ENCODE results near the gene IL1RAPL1.
"Not testable (repeated sequence)": the region's sequence is repeated elsewhere in the genome, so short reads cannot be mapped to it uniquely, and the experiment has no call there.

IL1RAPL1 gene

GRCh38 chrX:28638775-28639174 lies 51.5 kb downstream of the IL1RAPL1 start:
- DNase-seq, result no peak

GRCh38 chrX:28639451-28639850 lies 52.2 kb downstream of the IL1RAPL1 start:
- no peak for DNase-seq

GRCh38 chrX:28649541-28649940 lies 62.3 kb downstream of the IL1RAPL1 start:
- no peak for DNase-seq

GRCh38 chrX:28651186-28651585 lies 63.9 kb downstream of the IL1RAPL1 start:
- DNase-seq, result no peak

GRCh38 chrX:28659269-28659668 lies 72.0 kb downstream of the IL1RAPL1 start:
- DNase-seq, result peak; percentile 19

GRCh38 chrX:28665778-28666177 lies 78.5 kb downstream of the IL1RAPL1 start:
- no peak for DNase-seq

- no peak for DNase-seq
Measured at GRCh38 chrX:28668303-28668702, 81.1 kb downstream of the IL1RAPL1 start.

- DNase-seq, result no peak
Measured at GRCh38 chrX:28668957-28669356, 81.7 kb downstream of the IL1RAPL1 start.

- no peak for DNase-seq
Measured at GRCh38 chrX:28670074-28670473, 82.8 kb downstream of the IL1RAPL1 start.

- DNase-seq, result no peak
Measured at GRCh38 chrX:28675173-28675572, 87.9 kb downstream of the IL1RAPL1 start.

GRCh38 chrX:28693101-28693500 lies 105.9 kb downstream of the IL1RAPL1 start:
- no peak for DNase-seq

- DNase-seq, result peak; percentile 17
Measured at GRCh38 chrX:28697732-28698131, 110.5 kb downstream of the IL1RAPL1 start.

GRCh38 chrX:28701222-28701621 lies 114.0 kb downstream of the IL1RAPL1 start:
- no peak for DNase-seq

- no peak for DNase-seq
Measured at GRCh38 chrX:28706964-28707363, 119.7 kb downstream of the IL1RAPL1 start.

GRCh38 chrX:28709421-28709820 lies 122.2 kb downstream of the IL1RAPL1 start:
- DNase-seq, result no peak

GRCh38 chrX:28717864-28718263 lies 130.6 kb downstream of the IL1RAPL1 start:
- no peak for DNase-seq

- DNase-seq, result no peak
Measured at GRCh38 chrX:28718450-28718849, 131.2 kb downstream of the IL1RAPL1 start.

GRCh38 chrX:28719620-28720019 lies 132.4 kb downstream of the IL1RAPL1 start:
- DNase-seq, result no peak

- DNase-seq, result no peak
Measured at GRCh38 chrX:28752330-28752729, 165.1 kb downstream of the IL1RAPL1 start.

- DNase-seq, result no peak
Measured at GRCh38 chrX:28756175-28756574, 168.9 kb downstream of the IL1RAPL1 start.

- no peak for DNase-seq
Measured at GRCh38 chrX:28756647-28757046, 169.4 kb downstream of the IL1RAPL1 start.

GRCh38 chrX:28757290-28757689 lies 170.0 kb downstream of the IL1RAPL1 start:
- DNase-seq, result no peak

GRCh38 chrX:28766561-28766960 lies 179.3 kb downstream of the IL1RAPL1 start:
- DNase-seq, result not testable (repeated sequence)

GRCh38 chrX:28773807-28774206 lies 186.6 kb downstream of the IL1RAPL1 start:
- DNase-seq, result no peak

GRCh38 chrX:28787206-28787605 lies 200.0 kb downstream of the IL1RAPL1 start:
- DNase-seq, result no peak

GRCh38 chrX:28800671-28801070 lies 213.4 kb downstream of the IL1RAPL1 start:
- DNase-seq, result not testable (repeated sequence)

All from OCI-M1 (cell line).